ENCODE measurements around the gene KRT74. TPM values are rescaled to one million over a fixed set of nuclear protein-coding genes. Genes with fewer than 3 reads are reported as not detected.

Gene KRT74
- total RNA-seq, 2 experiments from 2014 or later = not detected

DNA sequence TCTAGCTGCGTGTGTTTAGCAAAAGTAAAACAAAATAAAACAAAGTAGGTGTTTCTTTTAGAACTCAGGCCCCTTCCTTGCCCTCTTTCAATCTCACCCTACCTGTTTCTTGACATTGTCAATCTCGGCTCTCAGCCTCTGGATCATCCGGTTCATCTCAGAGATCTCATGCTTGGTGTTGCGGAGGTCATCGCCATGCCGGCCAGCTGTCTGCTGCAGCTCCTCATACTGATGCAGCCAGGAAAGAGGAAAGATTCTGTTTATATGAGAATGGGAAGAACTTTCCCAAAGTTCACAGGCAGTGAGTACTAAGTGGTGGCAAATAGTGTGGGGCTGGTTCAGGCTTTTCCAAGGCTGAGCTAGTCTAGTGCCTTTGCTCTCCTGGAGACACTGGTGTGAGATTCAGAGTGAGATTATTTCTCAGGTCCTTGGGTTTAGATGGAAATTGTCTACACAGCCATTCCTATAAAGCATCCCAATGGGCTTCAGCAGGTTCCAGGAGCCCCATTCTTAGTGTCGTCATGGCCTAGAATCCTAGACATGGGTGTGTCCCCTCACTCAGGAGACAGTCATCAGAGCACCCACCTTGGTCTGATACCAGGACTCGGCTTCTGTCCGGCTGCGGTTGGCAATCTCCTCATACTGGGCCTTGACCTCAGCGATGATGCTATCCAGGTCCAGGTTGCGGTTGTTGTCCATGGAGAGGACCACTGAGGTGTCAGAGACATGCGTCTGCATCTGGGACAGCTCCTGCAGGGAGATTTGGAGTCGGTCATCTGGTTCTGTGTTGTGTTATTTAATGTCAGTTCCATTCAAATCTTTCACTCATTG lies 56.4 kb downstream of the KRT74 start:
- Mint-ChIP-seq H3K27ac (no peak overlapping the region), H3K4me3 (no peak overlapping the region), H3K9me3 (no peaks in the 10 kb centered on the region), H3K36me3 (ENCODE audit: low read depth) (no peaks in the 10 kb centered on the region), H3K4me1 (no peaks in the 10 kb centered on the region), H3K27me3 (peaks cover 3% of the 10 kb centered on the region)
- CTCF ChIA-PET = no interaction called here
- DNase-seq = peak; percentile 7
- POLR2A ChIA-PET = no interaction called here

DNA sequence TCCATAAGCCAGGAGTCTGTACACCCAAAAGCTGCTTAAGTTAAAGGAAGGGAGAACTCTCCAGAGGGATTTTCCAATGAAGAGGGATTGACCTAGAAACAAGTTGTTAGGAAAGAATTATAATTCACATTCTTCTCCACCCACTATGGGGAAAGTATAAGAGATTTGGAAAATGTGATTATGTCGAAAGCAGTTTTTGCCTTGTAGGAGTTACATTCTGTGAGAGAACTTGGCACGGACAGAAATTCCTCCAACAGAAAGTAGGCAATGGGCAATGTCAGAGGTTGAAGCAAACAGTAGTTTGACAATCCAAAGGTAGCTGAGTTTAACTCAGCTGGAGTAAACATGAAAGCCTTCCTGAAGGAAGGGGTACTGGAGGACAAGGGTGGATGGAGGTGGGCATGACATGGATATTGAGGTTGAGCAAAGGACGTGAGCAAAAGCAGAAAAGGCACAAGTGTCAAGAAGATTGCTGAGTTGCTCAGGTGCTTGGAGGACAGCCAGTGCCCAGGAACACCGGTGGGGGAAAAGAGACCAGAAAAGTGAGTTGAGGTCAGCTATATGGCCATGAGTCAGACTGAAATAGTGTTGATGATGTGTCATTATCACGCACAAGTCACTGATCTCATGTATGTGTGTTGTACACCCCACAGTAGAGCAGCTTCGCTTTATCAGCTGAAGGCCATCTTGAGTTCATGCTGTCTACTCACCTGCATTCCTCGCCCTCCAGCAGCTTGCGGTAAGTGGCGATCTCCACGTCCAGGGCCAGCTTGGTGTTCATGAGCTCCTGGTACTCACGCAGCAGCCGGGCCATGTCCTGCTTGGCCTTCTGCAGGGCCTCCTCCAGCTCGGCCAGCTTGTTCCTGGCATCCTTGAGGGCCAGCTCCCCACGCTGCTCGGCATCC lies 57.5 kb downstream of the KRT74 start:
- H3K27me3 Mint-ChIP-seq = peaks cover 3% of the 10 kb centered on the region
- peaks cover 3% of the 10 kb centered on the region for H3K9me3 Mint-ChIP-seq
- peak; percentile 13 for DNase-seq
- ChIA-PET CTCF (no interaction called here), POLR2A (no interaction called here)
- no peak overlapping the region for H3K27ac Mint-ChIP-seq
- no peaks in the 10 kb centered on the region for H3K36me3 Mint-ChIP-seq (ENCODE audit: low read depth)
- no peaks in the 10 kb centered on the region for H3K4me1 Mint-ChIP-seq
- H3K4me3 Mint-ChIP-seq = no peak overlapping the region

Other genes starting within 250 kb of the KRT74 start
- not detected for gene KRT85, start 206.4 kb downstream of the KRT74 start, total RNA-seq
- gene KRT84, start 188.2 kb downstream of the KRT74 start, total RNA-seq = not detected
- not detected for gene KRT82, start 167.5 kb downstream of the KRT74 start, total RNA-seq
- not detected for gene KRT75, start 139.5 kb downstream of the KRT74 start, total RNA-seq
- not detected for gene KRT6B, start 121.7 kb downstream of the KRT74 start, total RNA-seq
- gene KRT6C, start 100.0 kb downstream of the KRT74 start, total RNA-seq = not detected
- gene KRT6A, start 80.6 kb downstream of the KRT74 start, total RNA-seq = not detected
- gene KRT5, start 53.4 kb downstream of the KRT74 start, total RNA-seq = not detected
- not detected for gene KRT71, start 20.7 kb downstream of the KRT74 start, total RNA-seq
- not detected for gene KRT72, start 27.6 kb upstream of the KRT74 start, total RNA-seq
- not detected for gene KRT73, start 44.7 kb upstream of the KRT74 start, total RNA-seq
- gene KRT2, start 78.4 kb upstream of the KRT74 start, total RNA-seq = not detected
- gene KRT1, start 106.6 kb upstream of the KRT74 start, total RNA-seq = under 1 TPM; 0.13 to 0.30 TPM
- gene KRT77, start 129.7 kb upstream of the KRT74 start, total RNA-seq = not detected
- not detected for gene KRT76, start 203.5 kb upstream of the KRT74 start, total RNA-seq
- gene KRT3, start 222.3 kb upstream of the KRT74 start, total RNA-seq = not detected
- gene KRT4, start 240.3 kb upstream of the KRT74 start, total RNA-seq = not detected